IPS DF 4.7 (cell line): ENCODE measurements around the gene SLC15A3.
"Not testable (repeated sequence)": the region's sequence is repeated elsewhere in the genome, so short reads cannot be mapped to it uniquely, and the experiment has no call there.

ENCODE experiments used
- DNase-seq: peaks from one replicate; pipeline ENCODE4 v3.0.0-alpha.2; 2013; ENCODE audit warnings: low spot score; ENCODE audit errors: extremely low read depth

The SLC15A3 gene

GRCh38 chr11:60977224-60977623 is 25.2 kb upstream of the SLC15A3 start:
- DNase-seq, result no peak

- DNase-seq, result no peak
These were observed 22.8 kb upstream of the SLC15A3 start for GRCh38 chr11:60974726-60975125.

- not testable (repeated sequence) for DNase-seq
These were observed 22.3 kb upstream of the SLC15A3 start for GRCh38 chr11:60974316-60974715.

GRCh38 chr11:60973699-60974098 is 21.7 kb upstream of the SLC15A3 start:
- no peak for DNase-seq

- no peak for DNase-seq
These were observed 20.4 kb upstream of the SLC15A3 start for GRCh38 chr11:60972182-60973030.

GRCh38 chr11:60971520-60971919 is 19.5 kb upstream of the SLC15A3 start, which contains the start of gene CD6:
TSS of gene CD6 (plus strand) at chr11:60971680. CDS start at chr11:60971866, 186 bp downstream.
- no peak for DNase-seq

- no peak for DNase-seq
These were observed 18.9 kb upstream of the SLC15A3 start for GRCh38 chr11:60970890-60971289.

GRCh38 chr11:60970369-60970774 is 18.4 kb upstream of the SLC15A3 start:
- no peak for DNase-seq

GRCh38 chr11:60968223-60968622 is 16.2 kb upstream of the SLC15A3 start:
- no peak for DNase-seq

GRCh38 chr11:60966890-60967289 is 14.9 kb upstream of the SLC15A3 start:
- DNase-seq, result no peak

GRCh38 chr11:60964801-60965200 is 12.8 kb upstream of the SLC15A3 start:
- no peak for DNase-seq

- no peak for DNase-seq
These were observed 8.4 kb upstream of the SLC15A3 start for GRCh38 chr11:60960405-60960804.

- no peak for DNase-seq
These were observed 7.5 kb upstream of the SLC15A3 start for GRCh38 chr11:60959431-60959830.

- DNase-seq, result no peak
These were observed 5.2 kb upstream of the SLC15A3 start for GRCh38 chr11:60957188-60957587.

- no peak for DNase-seq
These were observed 3.6 kb upstream of the SLC15A3 start for GRCh38 chr11:60955571-60955970.

- DNase-seq, result no peak
These were observed 2.4 kb upstream of the SLC15A3 start for GRCh38 chr11:60954421-60954820.

- DNase-seq, result no peak
These were observed 1.8 kb upstream of the SLC15A3 start for GRCh38 chr11:60953781-60954180.

- DNase-seq, result no peak
These were observed 780 bp upstream of the SLC15A3 start for GRCh38 chr11:60952742-60953170.

GRCh38 chr11:60951606-60951903 is 421 bp downstream of the SLC15A3 start:
- DNase-seq, result no peak

GRCh38 chr11:60950933-60951605 is 907 bp downstream of the SLC15A3 start:
- no peak for DNase-seq

GRCh38 chr11:60950024-60950423 is 2.0 kb downstream of the SLC15A3 start:
- DNase-seq, result no peak

- DNase-seq, result no peak
These were observed 3.7 kb downstream of the SLC15A3 start for GRCh38 chr11:60948250-60948649.

GRCh38 chr11:60947700-60948099 is 4.3 kb downstream of the SLC15A3 start:
- DNase-seq, result no peak
